ENCODE measurements around the gene RIMS1.

GRCh38 chr6:72446430-72446829, 560.1 kb downstream of the RIMS1 start:
- TF ChIP-seq CTCF (IDR thresholded peaks at IDR 0.05): no peak
- no peak for TF ChIP-seq ZFX (IDR thresholded peaks at IDR 0.05; ENCODE audit: borderline replicate concordance)
